ENCODE measurements around the gene AQP10. TPM values are rescaled to one million over a fixed set of nuclear protein-coding genes. Genes with fewer than 3 reads are reported as not detected.
"Not testable (repeated sequence)": the region's sequence is repeated elsewhere in the genome, so short reads cannot be mapped to it uniquely, and the experiment has no call there.

The AQP10 gene
- total RNA-seq, 1 donor from 2014 or later = not detected

DNA sequence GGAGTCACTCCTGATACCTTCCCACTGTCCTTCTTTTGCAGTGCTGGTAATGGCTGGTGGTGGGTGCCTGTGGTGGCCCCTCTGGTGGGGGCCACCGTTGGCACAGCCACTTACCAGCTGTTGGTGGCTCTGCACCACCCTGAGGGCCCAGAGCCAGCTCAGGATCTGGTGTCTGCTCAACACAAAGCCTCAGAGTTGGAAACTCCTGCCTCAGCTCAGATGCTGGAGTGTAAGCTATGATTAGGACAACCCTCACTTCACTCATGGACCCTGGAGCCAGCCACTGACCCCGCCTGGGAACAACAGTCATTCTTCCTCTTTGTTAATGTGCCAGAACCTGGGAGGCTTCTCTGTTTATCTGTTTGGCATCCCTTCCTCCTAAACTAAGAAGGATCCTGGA lies 3.3 kb downstream of the AQP10 start:
- intact Hi-C loops (cut with micrococcal nuclease) = loop anchor here (1.0 to 2.0 kb wide), 7 partner anchors 11 to 631 kb away; partner anchors contain the start of gene HAX1

GRCh38 chr1:154324669-154325582 lies 4.0 kb downstream of the AQP10 start, which contains the start of gene ATP8B2:
TSS of gene ATP8B2 (plus strand) at chr1:154325525. CDS start at chr1:154328142, 2,617 bp downstream.
- intact Hi-C loops (cut with micrococcal nuclease) = loop anchor here (1.0 to 5.0 kb wide), 13 partner anchors 10 to 757 kb away; partner anchors contain the start of genes GATAD2B, HAX1, ILF2 and JTB

DNA sequence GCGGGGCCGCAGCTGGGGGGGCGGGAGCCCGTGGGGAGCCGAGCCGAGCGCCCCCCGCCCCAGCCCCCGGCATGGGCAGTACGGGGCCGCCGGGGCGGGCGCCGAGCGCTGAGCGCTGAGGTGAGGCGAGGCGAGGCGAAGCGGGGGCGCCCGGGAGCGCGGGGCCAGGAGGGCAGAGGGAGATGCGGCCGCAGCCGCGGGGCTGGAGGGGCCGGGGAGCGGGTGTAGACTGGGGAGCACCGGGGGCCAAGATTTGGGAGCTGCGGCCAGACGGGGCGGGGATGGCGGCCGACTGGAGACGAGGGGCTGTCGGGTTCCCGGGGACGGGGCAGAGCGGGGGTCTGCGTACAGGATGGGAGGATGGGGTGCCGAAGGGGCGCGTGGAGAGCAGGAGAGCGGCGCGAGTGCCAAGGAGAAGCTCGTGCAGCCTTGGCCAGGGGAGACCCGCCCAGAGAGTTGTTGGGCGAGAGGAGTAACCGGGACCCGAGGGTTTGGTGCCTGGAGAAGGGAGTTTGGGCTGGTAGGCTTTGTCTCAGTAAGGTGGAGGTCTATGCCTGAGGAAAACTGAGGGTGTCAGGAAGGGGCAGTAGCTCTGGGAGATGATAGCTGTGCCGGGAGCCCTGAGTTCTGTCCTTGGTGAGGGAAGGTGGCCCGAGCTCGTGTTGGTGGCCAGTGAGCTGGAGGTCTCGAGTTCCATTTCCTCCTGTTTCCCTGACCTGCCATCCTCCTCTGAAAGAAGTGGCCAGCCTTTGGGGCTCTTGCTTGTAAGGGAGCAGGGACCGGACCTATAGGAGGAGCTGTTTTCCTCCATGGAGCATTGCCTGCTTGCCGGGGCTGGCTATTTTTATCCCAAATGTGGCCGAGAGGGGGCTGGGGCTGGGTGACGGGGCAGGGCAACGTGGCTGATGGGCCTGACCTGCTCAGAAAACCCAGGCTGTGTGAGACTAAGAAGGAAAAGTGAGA lies 5.0 kb downstream of the AQP10 start:
- intact Hi-C loops (cut with micrococcal nuclease) = loop anchor here (1.0 to 5.0 kb wide), 9 partner anchors 61 to 756 kb away; partner anchors contain the start of genes GATAD2B, ILF2, JTB and UBAP2L

- intact Hi-C loops (cut with micrococcal nuclease) = loop anchor here (5.0 kb wide), 5 partner anchors 60 to 755 kb away; partner anchors contain the start of genes GATAD2B, ILF2 and JTB
Observed at GRCh38 chr1:154326546-154327465, 5.9 kb downstream of the AQP10 start.

GRCh38 chr1:154327466-154328317 lies 6.8 kb downstream of the AQP10 start:
- intact Hi-C loops (cut with micrococcal nuclease) = loop anchor here (2.0 to 5.0 kb wide), 6 partner anchors 15 to 755 kb away; partner anchors contain the start of genes GATAD2B, ILF2 and JTB

DNA sequence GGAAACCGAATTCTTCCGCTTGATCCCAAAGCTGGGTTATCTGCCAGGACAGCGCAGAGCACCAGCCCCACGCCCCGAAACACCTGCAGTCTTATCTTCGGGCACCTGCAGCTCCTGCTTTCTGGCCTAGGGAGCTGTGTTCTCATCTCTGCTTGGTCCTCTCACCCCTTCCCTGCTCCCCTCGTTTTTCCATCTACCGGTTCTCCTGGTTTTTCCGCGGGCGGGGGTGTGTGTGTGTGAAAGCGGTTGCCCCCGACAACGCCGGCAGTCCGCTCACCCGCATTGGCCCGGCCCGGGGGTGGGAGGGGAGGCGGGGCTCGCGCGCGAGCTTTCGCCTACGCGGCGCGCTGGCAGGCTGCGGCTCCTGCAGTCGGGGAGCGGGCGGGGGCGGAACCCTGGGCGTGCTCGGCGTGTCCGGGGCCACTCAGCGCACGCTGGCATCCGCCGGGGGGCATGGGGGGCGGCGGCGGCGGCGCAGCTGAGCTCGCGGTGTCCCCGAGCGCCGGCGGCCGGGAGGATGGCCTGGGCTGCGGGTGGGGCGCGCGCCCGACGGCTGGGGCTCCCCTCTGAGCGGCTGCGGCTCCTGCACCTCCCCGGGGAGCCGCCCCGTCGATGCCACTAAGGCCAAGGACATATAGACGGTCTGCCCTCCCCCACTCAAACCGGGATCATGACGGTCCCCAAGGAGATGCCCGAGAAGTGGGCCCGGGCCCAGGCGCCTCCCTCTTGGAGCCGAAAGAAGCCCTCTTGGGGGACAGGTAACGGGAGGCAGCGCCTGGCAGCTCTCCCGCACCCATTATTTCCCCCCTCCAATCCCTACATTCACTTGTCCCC lies 7.6 kb downstream of the AQP10 start:
- intact Hi-C loops (cut with micrococcal nuclease) = loop anchor here (2.0 to 5.0 kb wide), 6 partner anchors 14 to 754 kb away; partner anchors contain the start of genes GATAD2B, ILF2 and JTB

- intact Hi-C loops (cut with micrococcal nuclease) = loop anchor here (2.0 to 5.0 kb wide), 6 partner anchors 14 to 753 kb away; partner anchors contain the start of genes GATAD2B, ILF2 and JTB
Observed at GRCh38 chr1:154329152-154329521, 8.2 kb downstream of the AQP10 start.

DNA sequence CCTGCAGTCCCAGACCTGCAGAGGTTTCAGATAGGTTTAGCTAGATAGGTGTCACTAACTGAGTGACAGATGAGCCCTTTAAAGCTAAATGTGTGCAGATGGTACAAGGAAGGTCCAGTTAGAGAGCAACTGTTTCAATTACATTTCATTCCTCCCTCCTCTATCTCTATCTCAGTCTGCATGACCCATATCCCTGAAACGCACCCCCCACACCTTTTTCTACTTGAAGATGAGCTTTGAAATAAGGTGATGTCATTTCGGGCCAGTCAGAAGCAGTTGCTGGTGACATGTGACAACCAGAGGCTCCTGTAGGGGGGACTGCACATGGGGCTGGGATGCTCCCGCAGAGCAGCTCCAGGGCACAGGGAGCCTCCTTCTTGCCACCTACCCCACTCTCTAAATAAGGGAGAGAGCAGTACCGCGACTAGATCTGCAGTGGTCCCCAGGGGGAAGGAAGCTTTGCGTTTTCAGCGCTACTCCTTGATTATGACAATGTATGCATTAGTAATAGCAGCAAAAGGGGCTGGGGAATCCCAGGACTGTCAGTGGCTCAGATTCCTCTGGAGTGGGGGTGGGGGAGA lies 8.7 kb downstream of the AQP10 start:
- intact Hi-C loops (cut with micrococcal nuclease) = loop anchor here (2.0 to 5.0 kb wide), 6 partner anchors 13 to 753 kb away; partner anchors contain the start of genes GATAD2B, ILF2 and JTB

GRCh38 chr1:154330669-154331068 lies 9.8 kb downstream of the AQP10 start:
- intact Hi-C loops (cut with micrococcal nuclease) = no loop called here

DNA sequence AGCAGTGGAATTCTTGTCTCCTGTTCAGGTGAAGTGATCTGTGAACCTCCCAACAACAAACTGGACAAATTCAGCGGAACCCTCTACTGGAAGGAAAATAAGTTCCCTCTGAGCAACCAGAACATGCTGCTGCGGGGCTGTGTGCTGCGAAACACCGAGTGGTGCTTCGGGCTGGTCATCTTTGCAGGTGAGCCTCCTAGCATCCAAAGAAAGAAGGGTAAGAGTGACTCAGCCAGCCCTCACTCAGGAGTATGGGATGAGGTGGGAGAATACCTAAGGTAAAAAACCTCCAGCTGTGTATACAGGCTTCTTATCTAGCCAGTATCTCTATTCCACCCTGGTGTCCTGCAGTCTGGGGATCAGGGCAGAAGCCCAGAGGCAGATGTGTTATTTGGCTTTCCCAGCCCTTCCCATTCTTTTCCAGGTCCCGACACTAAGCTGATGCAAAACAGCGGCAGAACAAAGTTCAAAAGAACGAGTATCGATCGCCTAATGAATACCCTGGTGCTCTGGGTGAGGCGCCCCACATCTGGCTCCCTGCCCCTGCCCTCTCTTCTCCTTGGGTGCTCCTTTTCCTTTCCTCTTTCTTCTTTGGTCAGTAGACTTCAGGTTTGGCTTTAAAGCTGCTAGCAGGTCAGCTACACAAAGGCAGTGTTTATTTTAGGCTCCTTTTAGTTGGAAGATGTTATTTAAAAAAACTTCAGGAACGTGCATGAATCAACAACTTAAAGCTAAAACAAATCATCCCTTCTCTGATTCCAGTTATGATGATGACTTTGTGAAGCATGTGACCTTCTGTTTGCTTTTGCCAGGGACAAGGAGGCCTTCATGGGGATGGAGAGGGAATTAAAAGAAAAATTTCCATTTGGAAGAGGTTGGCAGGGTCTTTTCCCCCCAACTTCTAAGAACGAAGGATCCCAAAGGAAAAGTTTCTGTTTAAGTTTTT lies 13.5 kb downstream of the AQP10 start:
- intact Hi-C loops (cut with micrococcal nuclease) = loop anchor here (1.0 to 5.0 kb wide), 7 partner anchors 9 to 148 kb away; partner anchors contain the start of genes HAX1 and UBAP2L

GRCh38 chr1:154335025-154335714 lies 14.3 kb downstream of the AQP10 start:
- intact Hi-C loops (cut with micrococcal nuclease) = loop anchor here (1.0 to 5.0 kb wide), 7 partner anchors 8 to 149 kb away; partner anchors contain the start of genes HAX1 and UBAP2L

DNA sequence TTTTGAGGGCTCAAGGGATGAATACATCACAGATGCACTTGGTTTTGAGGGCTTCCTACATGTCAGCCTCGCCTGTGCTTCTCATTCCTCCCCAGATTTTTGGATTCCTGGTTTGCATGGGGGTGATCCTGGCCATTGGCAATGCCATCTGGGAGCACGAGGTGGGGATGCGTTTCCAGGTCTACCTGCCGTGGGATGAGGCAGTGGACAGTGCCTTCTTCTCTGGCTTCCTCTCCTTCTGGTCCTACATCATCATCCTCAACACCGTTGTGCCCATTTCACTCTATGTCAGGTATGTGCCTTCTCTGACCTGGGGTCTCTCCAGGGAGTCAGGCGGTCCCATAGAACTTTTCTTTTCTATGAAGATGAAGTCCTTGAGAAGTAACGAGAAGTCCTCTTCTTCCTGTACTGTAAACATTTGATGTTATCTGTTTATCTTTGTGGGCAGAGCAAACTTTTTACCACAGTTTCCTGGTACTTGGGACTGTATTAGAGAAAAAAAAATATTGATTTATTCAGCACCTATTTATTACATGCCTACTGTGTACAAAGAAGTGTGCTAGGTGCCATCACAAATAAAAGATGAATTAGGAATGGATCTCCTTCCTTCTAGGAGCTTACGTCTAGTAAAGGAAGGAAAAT lies 16.5 kb downstream of the AQP10 start:
- intact Hi-C loops (cut with micrococcal nuclease) = loop anchor here (5.0 kb wide), 1 partner anchor 140 kb away; no protein-coding TSS in a partner anchor

- intact Hi-C loops (cut with micrococcal nuclease) = loop anchor here (5.0 kb wide), 1 partner anchor 138 kb away; no protein-coding TSS in a partner anchor
Observed at GRCh38 chr1:154338875-154339274, 18.0 kb downstream of the AQP10 start.

DNA sequence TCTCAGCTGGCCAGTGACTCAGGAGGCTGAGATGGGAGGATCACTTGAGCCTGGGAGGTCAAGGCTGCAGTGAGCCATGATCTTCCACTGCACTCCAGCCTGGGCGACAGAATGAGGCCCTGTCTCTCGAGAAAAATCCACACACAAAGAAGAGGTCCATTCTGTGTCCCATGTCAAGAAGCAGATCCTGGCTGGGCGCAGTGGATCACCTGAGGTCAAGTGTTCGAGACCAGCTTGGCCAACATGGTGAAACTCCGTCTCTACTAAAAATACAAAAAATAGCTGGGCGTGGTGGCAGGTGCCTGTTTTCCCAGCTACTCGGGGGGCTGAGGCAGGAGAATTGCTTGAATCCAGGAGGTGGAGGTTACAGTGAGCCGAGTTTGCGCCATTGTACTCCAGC lies 20.5 kb downstream of the AQP10 start:
- intact Hi-C loops (cut with micrococcal nuclease) = not testable (repeated sequence)

DNA sequence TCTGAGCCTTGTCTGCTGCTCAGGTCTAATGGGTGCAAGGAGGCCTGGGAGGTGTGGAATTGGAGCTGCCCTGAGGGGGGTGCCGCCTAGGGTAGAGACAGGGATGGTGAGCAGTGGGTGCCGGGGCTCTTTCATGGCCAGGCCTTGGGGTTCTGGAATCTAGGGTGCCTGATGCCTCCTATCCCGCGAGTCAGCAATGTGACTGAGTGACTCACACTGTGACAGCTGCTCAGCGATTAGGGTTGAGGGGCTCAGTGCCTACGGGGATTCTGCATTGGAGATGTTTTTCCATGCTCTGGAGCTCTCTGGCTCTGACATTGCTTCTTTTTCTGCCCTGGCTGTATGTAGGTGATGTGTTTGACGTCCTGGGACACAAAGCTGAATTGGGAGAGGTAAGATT lies 21.2 kb downstream of the AQP10 start:
- intact Hi-C loops (cut with micrococcal nuclease) = loop anchor here (2.0 kb wide), 2 partner anchors 13 to 69 kb away; partner anchors contain the start of gene HAX1
